ENCODE results near the gene TCF7L2. TPM values are rescaled to one million over a fixed set of nuclear protein-coding genes. Genes with fewer than 3 reads are reported as not detected.

The TCF7L2 gene
- polyA plus RNA-seq, 1 experiment = 6.3 TPM

DNA sequence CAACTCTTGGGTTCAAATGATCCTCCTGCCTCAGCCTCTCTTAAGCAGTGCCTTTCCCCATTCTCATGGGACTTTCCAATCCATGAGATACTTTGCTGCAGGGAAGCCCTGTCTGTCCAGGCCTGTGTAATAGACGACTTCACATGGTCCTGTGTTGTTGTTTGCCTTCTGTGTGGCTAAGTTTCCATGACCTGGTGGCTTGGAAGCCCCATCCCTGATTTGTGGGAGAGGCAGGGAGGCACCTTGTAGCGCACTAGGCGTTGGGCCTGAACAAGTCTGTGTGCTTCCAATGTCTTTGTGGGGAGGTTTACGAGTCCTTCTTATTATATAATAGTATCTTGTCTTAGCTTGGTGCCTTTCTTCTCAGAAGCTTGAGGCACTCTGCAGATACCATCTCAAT, 49.1 kb downstream of the TCF7L2 start:
- H3K27ac ChIP-seq (ENCODE audit: low read depth, low read length) = no peak overlapping the region
- no peaks in the 10 kb centered on the region for H3K27me3 ChIP-seq (ENCODE audit: control insufficient read depth, insufficient read depth, low read length)
- ChIA-PET CTCF (no interaction called here), POLR2A (no interaction called here)
- H3K9me3 ChIP-seq (ENCODE audit: control insufficient read depth, insufficient read depth, low read length) = no peaks in the 10 kb centered on the region
- no peak for DNase-seq (ENCODE audit: low read depth, low spot score)
- H3K4me3 ChIP-seq (ENCODE audit: low read depth, low read length) = no peak overlapping the region
- TF ChIP-seq, protein P1, sequence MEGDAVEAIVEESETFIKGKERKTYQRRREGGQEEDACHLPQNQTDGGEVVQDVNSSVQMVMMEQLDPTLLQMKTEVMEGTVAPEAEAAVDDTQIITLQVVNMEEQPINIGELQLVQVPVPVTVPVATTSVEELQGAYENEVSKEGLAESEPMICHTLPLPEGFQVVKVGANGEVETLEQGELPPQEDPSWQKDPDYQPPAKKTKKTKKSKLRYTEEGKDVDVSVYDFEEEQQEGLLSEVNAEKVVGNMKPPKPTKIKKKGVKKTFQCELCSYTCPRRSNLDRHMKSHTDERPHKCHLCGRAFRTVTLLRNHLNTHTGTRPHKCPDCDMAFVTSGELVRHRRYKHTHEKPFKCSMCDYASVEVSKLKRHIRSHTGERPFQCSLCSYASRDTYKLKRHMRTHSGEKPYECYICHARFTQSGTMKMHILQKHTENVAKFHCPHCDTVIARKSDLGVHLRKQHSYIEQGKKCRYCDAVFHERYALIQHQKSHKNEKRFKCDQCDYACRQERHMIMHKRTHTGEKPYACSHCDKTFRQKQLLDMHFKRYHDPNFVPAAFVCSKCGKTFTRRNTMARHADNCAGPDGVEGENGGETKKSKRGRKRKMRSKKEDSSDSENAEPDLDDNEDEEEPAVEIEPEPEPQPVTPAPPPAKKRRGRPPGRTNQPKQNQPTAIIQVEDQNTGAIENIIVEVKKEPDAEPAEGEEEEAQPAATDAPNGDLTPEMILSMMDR (IDR thresholded peaks at IDR 0.05; ENCODE audit: low read depth, low read length) = no peak

DNA sequence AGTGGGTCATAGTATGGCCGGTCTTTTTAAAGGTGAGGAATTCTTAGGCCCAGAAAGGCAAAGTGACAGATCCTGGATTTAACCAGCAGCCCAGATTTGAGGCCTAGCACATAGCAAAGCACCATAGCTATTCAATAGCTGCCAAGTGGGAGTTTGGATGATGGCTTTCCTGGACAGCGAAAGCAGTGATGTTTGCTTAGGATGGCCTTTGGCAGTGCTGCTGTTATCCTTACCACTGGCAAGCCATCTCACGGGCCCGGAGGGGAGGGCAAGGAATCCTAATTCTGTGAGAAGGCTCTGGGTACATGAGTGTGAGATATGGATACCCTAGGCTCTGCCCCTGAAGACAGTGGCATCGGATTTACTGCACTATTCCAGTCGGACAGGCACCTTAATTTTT, 50.4 kb downstream of the TCF7L2 start:
- no peak for DNase-seq (ENCODE audit: low read depth, low spot score)
- H3K9me3 ChIP-seq (ENCODE audit: control insufficient read depth, insufficient read depth, low read length) = no peaks in the 10 kb centered on the region
- TF ChIP-seq, protein P1 (IDR thresholded peaks at IDR 0.05; ENCODE audit: low read depth, low read length) = no peak
- POLR2A ChIA-PET = no interaction called here
- CTCF ChIA-PET = no interaction called here
- no peaks in the 10 kb centered on the region for H3K27me3 ChIP-seq (ENCODE audit: control insufficient read depth, insufficient read depth, low read length)
- H3K27ac ChIP-seq (ENCODE audit: low read depth, low read length) = no peak overlapping the region
- no peak overlapping the region for H3K4me3 ChIP-seq (ENCODE audit: low read depth, low read length)

DNA sequence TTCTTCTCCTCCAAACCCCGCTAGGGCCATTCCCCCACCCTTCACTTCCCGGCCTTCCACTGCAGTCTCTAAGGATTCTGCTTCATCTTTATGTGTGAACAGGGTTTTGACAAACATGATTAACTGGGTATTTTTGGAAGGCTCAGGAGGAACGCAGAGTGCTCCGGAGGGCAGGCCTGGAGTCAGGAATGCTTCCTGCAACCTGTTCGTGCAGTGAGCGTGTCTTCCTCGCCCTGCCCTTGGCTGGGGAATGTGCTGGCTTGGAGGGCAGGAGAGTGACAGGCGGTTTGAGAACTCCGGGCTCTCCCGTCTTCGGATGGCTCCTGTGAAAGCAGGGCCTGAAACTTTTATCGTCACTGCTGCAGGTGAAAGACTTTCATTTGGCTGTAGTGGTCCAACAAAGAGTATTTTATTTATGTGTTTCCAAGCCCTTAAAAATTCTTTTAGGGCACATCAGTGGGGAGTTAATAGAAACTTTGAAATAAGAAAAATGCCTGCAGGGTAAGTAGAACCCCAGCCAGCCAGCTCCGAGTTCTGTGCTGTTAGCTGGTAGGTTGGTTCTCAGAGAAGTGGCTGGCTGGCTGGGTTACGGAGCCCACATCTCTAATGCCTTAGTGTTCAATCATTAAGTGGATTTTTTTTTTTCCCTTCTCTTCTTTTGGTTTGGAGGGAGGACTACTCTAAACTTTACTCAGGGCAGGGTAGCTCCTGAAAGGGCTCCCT, 51.0 kb downstream of the TCF7L2 start:
- ChIA-PET POLR2A (no interaction called here), CTCF (interaction anchor here (0.6 kb wide), 1 partner anchor 14 kb away, joined by 5 read pairs; no protein-coding TSS in a partner anchor)
- DNase-seq (ENCODE audit: low read depth, low spot score) = no peak
- H3K27me3 ChIP-seq (ENCODE audit: control insufficient read depth, insufficient read depth, low read length) = no peaks in the 10 kb centered on the region
- no peak overlapping the region for H3K4me3 ChIP-seq (ENCODE audit: low read depth, low read length)
- no peak overlapping the region for H3K27ac ChIP-seq (ENCODE audit: low read depth, low read length)
- TF ChIP-seq, protein P1 (IDR thresholded peaks at IDR 0.05; ENCODE audit: low read depth, low read length) = peak; percentile 21; the same call in 1 of the 2 replicates
- H3K9me3 ChIP-seq (ENCODE audit: control insufficient read depth, insufficient read depth, low read length) = no peaks in the 10 kb centered on the region

DNA sequence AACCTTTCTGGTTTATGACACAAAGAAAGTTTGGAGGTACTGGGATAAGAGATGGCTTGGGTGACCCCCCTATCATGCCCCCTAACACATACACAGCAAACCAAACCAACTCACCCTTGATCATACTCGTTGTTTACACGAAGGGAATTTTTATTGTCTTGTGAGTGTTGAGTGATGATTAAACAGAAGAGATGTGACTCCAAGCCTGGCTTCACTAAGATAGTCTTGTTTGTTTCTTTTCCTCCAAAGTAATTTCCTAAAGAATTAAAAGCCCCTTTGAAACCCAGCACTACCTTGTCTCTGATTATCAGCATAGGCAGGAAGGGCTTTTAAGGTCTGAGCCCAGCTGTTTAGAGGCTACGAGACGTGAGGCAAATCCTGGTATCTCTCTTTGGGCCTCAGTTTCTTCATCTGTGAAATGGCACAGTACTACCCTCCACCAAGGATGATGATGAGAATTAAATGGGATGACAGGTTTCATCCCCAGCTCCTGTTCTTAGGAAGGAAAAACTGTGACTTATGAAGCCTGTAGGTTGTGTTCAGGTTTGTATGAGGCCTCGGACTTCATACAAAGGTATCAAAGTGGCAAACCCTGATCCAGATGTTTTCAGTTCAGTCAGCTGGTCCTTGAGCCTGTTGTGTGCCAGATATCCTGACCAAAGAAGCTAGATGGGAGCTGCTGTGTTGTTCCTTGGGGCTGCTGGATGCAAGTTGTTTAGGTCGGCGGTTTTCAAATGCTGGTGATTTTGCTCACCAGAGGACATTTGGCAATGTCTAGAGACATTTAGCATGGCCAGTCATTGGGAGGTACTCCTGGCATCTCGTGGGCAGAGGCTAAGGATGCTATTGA, 51.8 kb downstream of the TCF7L2 start:
- H3K27ac ChIP-seq (ENCODE audit: low read depth, low read length) = no peak overlapping the region
- CTCF ChIA-PET = interaction anchor here (0.6 kb wide), 1 partner anchor 15 kb away, joined by 5 read pairs; no protein-coding TSS in a partner anchor
- H3K27me3 ChIP-seq (ENCODE audit: control insufficient read depth, insufficient read depth, low read length) = no peaks in the 10 kb centered on the region
- no peak overlapping the region for H3K4me3 ChIP-seq (ENCODE audit: low read depth, low read length)
- TF ChIP-seq, protein P1 (IDR thresholded peaks at IDR 0.05; ENCODE audit: low read depth, low read length) = no peak
- H3K9me3 ChIP-seq (ENCODE audit: control insufficient read depth, insufficient read depth, low read length) = no peaks in the 10 kb centered on the region
- DNase-seq (ENCODE audit: low read depth, low spot score) = no peak
- POLR2A ChIA-PET = no interaction called here

DNA sequence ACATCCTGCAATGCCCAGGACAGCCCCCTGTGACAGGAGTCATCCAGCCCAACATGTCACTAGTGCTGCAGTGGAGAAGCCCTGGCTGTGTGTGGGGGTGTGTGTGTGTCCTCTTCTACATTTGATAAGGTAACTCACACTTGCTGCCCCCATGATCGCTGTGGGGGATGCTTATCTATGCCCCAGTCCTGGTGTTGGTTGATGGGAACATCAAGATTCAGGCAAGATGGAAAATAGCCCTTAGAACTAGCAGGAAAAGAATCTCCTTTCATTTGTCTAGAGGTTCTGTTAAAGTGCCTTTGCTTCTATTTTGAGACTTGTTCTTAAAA, 52.4 kb downstream of the TCF7L2 start:
- TF ChIP-seq, protein P1 (IDR thresholded peaks at IDR 0.05; ENCODE audit: low read depth, low read length) = no peak
- H3K9me3 ChIP-seq (ENCODE audit: control insufficient read depth, insufficient read depth, low read length) = no peaks in the 10 kb centered on the region
- CTCF ChIA-PET = no interaction called here
- POLR2A ChIA-PET = no interaction called here
- no peak overlapping the region for H3K4me3 ChIP-seq (ENCODE audit: low read depth, low read length)
- no peak overlapping the region for H3K27ac ChIP-seq (ENCODE audit: low read depth, low read length)
- no peaks in the 10 kb centered on the region for H3K27me3 ChIP-seq (ENCODE audit: control insufficient read depth, insufficient read depth, low read length)
- no peak for DNase-seq (ENCODE audit: low read depth, low spot score)
